Measurements from ENCODE around the gene CHPT1.

The CHPT1 gene

GRCh38 chr12:101686176-101686575 lies 11.3 kb upstream of the CHPT1 start:
- no peak overlapping the region for H3K4me3 ChIP-seq (ENCODE audit: low read depth in 1 of 2, low read length in 2 of 2)
- no peaks in the 10 kb centered on the region for H3K36me3 ChIP-seq (ENCODE audit: insufficient read depth, low read length)
- H3K27ac ChIP-seq (ENCODE audit: low read depth, low read length) = no peak overlapping the region
- H3K9ac ChIP-seq (ENCODE audit: low read length) = no peak overlapping the region
- H3K4me1 ChIP-seq (ENCODE audit: insufficient read depth, low read length) = no peaks in the 10 kb centered on the region
- H3K9me3 ChIP-seq (ENCODE audit: low read length) = no peaks in the 10 kb centered on the region
- H3K27me3 ChIP-seq (ENCODE audit: control insufficient read depth in 1 of 2, insufficient read depth in 2 of 2, low read length in 2 of 2) = no peaks in the 10 kb centered on the region

GRCh38 chr12:101690544-101691098 lies 6.8 kb upstream of the CHPT1 start:
- H3K4me1 ChIP-seq (ENCODE audit: insufficient read depth, low read length) = peaks cover 2% of the 10 kb centered on the region
- H3K9me3 ChIP-seq (ENCODE audit: low read length) = no peaks in the 10 kb centered on the region
- no peaks in the 10 kb centered on the region for H3K27me3 ChIP-seq (ENCODE audit: control insufficient read depth in 1 of 2, insufficient read depth in 2 of 2, low read length in 2 of 2)
- H3K27ac ChIP-seq (ENCODE audit: low read depth, low read length) = no peak overlapping the region
- no peaks in the 10 kb centered on the region for H3K36me3 ChIP-seq (ENCODE audit: insufficient read depth, low read length)
- H3K4me3 ChIP-seq (ENCODE audit: low read depth in 1 of 2, low read length in 2 of 2) = no peak overlapping the region
- H3K9ac ChIP-seq (ENCODE audit: low read length) = no peak overlapping the region

- no peaks in the 10 kb centered on the region for H3K9me3 ChIP-seq (ENCODE audit: low read length)
- H3K4me1 ChIP-seq (ENCODE audit: insufficient read depth, low read length) = peaks cover 12% of the 10 kb centered on the region
- H3K4me3 ChIP-seq (ENCODE audit: low read depth in 1 of 2, low read length in 2 of 2) = no peak overlapping the region
- no peaks in the 10 kb centered on the region for H3K36me3 ChIP-seq (ENCODE audit: insufficient read depth, low read length)
- no peaks in the 10 kb centered on the region for H3K27me3 ChIP-seq (ENCODE audit: control insufficient read depth in 1 of 2, insufficient read depth in 2 of 2, low read length in 2 of 2)
- H3K9ac ChIP-seq (ENCODE audit: low read length) = no peak overlapping the region
- H3K27ac ChIP-seq (ENCODE audit: low read depth, low read length) = no peak overlapping the region
Measured at GRCh38 chr12:101691503-101692096, 5.8 kb upstream of the CHPT1 start.

GRCh38 chr12:101694297-101694848 lies 3.1 kb upstream of the CHPT1 start:
- H3K9me3 ChIP-seq (ENCODE audit: low read length) = no peaks in the 10 kb centered on the region
- H3K4me1 ChIP-seq (ENCODE audit: insufficient read depth, low read length) = peaks cover 14% of the 10 kb centered on the region
- H3K9ac ChIP-seq (ENCODE audit: low read length) = no peak overlapping the region
- no peaks in the 10 kb centered on the region for H3K27me3 ChIP-seq (ENCODE audit: control insufficient read depth in 1 of 2, insufficient read depth in 2 of 2, low read length in 2 of 2)
- H3K27ac ChIP-seq (ENCODE audit: low read depth, low read length) = no peak overlapping the region
- H3K4me3 ChIP-seq (ENCODE audit: low read depth in 1 of 2, low read length in 2 of 2) = no peak overlapping the region
- H3K36me3 ChIP-seq (ENCODE audit: insufficient read depth, low read length) = no peaks in the 10 kb centered on the region

- no peak overlapping the region for H3K27ac ChIP-seq (ENCODE audit: low read depth, low read length)
- no peaks in the 10 kb centered on the region for H3K9me3 ChIP-seq (ENCODE audit: low read length)
- H3K9ac ChIP-seq (ENCODE audit: low read length) = no peak overlapping the region
- no peaks in the 10 kb centered on the region for H3K36me3 ChIP-seq (ENCODE audit: insufficient read depth, low read length)
- no peaks in the 10 kb centered on the region for H3K27me3 ChIP-seq (ENCODE audit: control insufficient read depth in 1 of 2, insufficient read depth in 2 of 2, low read length in 2 of 2)
- H3K4me1 ChIP-seq (ENCODE audit: insufficient read depth, low read length) = peaks cover 19% of the 10 kb centered on the region
- no peak overlapping the region for H3K4me3 ChIP-seq (ENCODE audit: low read depth in 1 of 2, low read length in 2 of 2)
Measured at GRCh38 chr12:101694986-101695385, 2.5 kb upstream of the CHPT1 start.

GRCh38 chr12:101695706-101696105 lies 1.7 kb upstream of the CHPT1 start:
- no peaks in the 10 kb centered on the region for H3K9me3 ChIP-seq (ENCODE audit: low read length)
- H3K4me1 ChIP-seq (ENCODE audit: insufficient read depth, low read length) = peaks cover 26% of the 10 kb centered on the region
- H3K4me3 ChIP-seq (ENCODE audit: low read depth in 1 of 2, low read length in 2 of 2) = no peak overlapping the region
- no peaks in the 10 kb centered on the region for H3K36me3 ChIP-seq (ENCODE audit: insufficient read depth, low read length)
- no peaks in the 10 kb centered on the region for H3K27me3 ChIP-seq (ENCODE audit: control insufficient read depth in 1 of 2, insufficient read depth in 2 of 2, low read length in 2 of 2)
- H3K9ac ChIP-seq (ENCODE audit: low read length) = no peak overlapping the region
- no peak overlapping the region for H3K27ac ChIP-seq (ENCODE audit: low read depth, low read length)

GRCh38 chr12:101696251-101697196 lies 916 bp upstream of the CHPT1 start:
- Histone ChIP-seq H3K9ac (ENCODE audit: low read length) (peak overlapping the region; percentile 73), H3K4me1 (ENCODE audit: insufficient read depth, low read length) (peaks cover 26% of the 10 kb centered on the region), H3K4me3 (ENCODE audit: low read depth in 1 of 2, low read length in 2 of 2) (peak overlapping the region; percentile 77 to 90), H3K9me3 (ENCODE audit: low read length) (no peaks in the 10 kb centered on the region), H3K27ac (ENCODE audit: low read depth, low read length) (peak overlapping the region; percentile 77), H3K27me3 (ENCODE audit: control insufficient read depth in 1 of 2, insufficient read depth in 2 of 2, low read length in 2 of 2) (no peaks in the 10 kb centered on the region), H3K36me3 (ENCODE audit: insufficient read depth, low read length) (no peaks in the 10 kb centered on the region)

- H3K9ac ChIP-seq (ENCODE audit: low read length) = peak overlapping the region; percentile 79
- H3K9me3 ChIP-seq (ENCODE audit: low read length) = no peaks in the 10 kb centered on the region
- H3K27me3 ChIP-seq (ENCODE audit: control insufficient read depth in 1 of 2, insufficient read depth in 2 of 2, low read length in 2 of 2) = no peaks in the 10 kb centered on the region
- peak overlapping the region; percentile 88 for H3K27ac ChIP-seq (ENCODE audit: low read depth, low read length)
- peaks cover 26% of the 10 kb centered on the region for H3K4me1 ChIP-seq (ENCODE audit: insufficient read depth, low read length)
- H3K36me3 ChIP-seq (ENCODE audit: insufficient read depth, low read length) = no peaks in the 10 kb centered on the region
- peak overlapping the region; percentile 90 to 92 for H3K4me3 ChIP-seq (ENCODE audit: low read depth in 1 of 2, low read length in 2 of 2)
Measured at GRCh38 chr12:101697930-101698799, 725 bp downstream of the CHPT1 start.

- H3K4me3 ChIP-seq (ENCODE audit: low read depth in 1 of 2, low read length in 2 of 2) = peak overlapping the region; percentile 90 to 92
- H3K27me3 ChIP-seq (ENCODE audit: control insufficient read depth in 1 of 2, insufficient read depth in 2 of 2, low read length in 2 of 2) = no peaks in the 10 kb centered on the region
- H3K4me1 ChIP-seq (ENCODE audit: insufficient read depth, low read length) = peaks cover 26% of the 10 kb centered on the region
- peak overlapping the region; percentile 79 for H3K9ac ChIP-seq (ENCODE audit: low read length)
- H3K27ac ChIP-seq (ENCODE audit: low read depth, low read length) = peak overlapping the region; percentile 88
- no peaks in the 10 kb centered on the region for H3K9me3 ChIP-seq (ENCODE audit: low read length)
- no peaks in the 10 kb centered on the region for H3K36me3 ChIP-seq (ENCODE audit: insufficient read depth, low read length)
Measured at GRCh38 chr12:101698800-101699347, 1.4 kb downstream of the CHPT1 start.

- Histone ChIP-seq H3K27me3 (ENCODE audit: control insufficient read depth in 1 of 2, insufficient read depth in 2 of 2, low read length in 2 of 2) (no peaks in the 10 kb centered on the region), H3K36me3 (ENCODE audit: insufficient read depth, low read length) (no peaks in the 10 kb centered on the region), H3K4me1 (ENCODE audit: insufficient read depth, low read length) (peaks cover 26% of the 10 kb centered on the region), H3K4me3 (ENCODE audit: low read depth in 1 of 2, low read length in 2 of 2) (no peak overlapping the region), H3K27ac (ENCODE audit: low read depth, low read length) (no peak overlapping the region), H3K9ac (ENCODE audit: low read length) (no peak overlapping the region), H3K9me3 (ENCODE audit: low read length) (no peaks in the 10 kb centered on the region)
Measured at GRCh38 chr12:101700299-101700820, 2.9 kb downstream of the CHPT1 start.
